ENCODE measurements around the gene RTL10.
"Not testable (repeated sequence)": the region's sequence is repeated elsewhere in the genome, so short reads cannot be mapped to it uniquely, and the experiment has no call there.

RTL10 gene

DNA sequence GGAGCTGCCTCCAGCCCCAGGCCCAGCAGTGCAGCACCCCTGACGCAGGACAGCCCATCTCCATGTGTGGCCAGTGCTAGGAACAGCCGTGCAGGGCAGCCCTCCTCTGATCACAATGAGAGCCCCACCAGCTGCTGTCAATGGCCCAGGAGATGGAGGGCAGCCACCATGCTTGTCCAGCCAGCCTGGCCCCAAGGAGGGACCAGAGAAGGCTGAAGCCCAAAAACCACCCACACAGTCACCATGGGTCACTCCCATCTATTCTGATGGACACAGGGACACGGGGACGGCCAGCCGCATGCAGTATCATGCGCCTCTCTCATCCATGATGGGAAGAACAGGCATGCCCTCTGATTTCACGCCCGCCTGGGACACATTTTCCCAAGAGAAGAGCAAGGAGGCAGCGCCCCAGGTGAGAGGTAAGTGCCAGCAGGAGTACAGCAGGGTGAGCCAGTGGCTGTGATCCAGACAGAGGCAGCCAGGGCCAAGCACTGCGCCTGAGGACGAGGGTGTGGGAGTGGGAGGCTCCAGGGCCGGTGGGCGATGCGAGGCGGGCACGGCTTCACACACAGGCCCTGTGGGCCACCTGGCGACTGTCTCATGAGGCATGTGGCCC lies 33.6 kb upstream of the RTL10 start:
- no peak for DNase-seq (ENCODE audit: low spot score)

DNA sequence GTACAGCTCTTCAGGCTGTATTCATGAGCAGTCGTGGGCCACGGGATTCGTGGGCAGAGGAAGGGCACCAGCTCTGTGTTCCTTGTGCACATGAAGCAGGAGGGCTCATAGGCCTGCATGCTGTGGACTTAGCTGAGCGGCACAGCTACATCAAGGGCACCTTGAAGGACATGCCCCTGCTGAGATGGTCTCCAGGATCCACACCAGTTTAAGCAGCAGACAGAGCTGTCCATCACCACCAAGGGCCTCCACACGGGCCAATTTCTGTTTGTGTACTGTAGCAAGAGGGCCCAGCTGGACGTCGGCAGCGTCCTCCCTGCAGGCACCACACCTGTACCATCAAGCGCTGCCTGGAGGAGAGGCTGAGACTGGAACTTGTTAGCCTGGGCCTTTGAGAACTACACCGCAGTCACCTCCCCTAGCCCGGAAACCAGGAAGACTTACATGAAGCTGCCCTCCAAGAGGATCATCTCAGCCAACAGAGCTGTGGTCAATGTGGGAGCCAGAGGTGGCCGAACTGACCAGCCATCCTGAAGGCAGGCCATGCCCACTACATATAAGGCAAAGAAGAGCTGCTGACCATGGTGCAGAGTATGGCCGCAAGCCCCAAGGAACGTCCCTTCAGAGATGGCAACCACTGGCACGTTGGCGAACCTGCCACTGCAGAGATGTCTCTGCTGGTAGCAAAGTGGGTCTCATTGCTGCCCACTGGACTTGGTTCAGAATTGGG lies 32.7 kb upstream of the RTL10 start:
- DNase-seq (ENCODE audit: low spot score), result no peak

DNA sequence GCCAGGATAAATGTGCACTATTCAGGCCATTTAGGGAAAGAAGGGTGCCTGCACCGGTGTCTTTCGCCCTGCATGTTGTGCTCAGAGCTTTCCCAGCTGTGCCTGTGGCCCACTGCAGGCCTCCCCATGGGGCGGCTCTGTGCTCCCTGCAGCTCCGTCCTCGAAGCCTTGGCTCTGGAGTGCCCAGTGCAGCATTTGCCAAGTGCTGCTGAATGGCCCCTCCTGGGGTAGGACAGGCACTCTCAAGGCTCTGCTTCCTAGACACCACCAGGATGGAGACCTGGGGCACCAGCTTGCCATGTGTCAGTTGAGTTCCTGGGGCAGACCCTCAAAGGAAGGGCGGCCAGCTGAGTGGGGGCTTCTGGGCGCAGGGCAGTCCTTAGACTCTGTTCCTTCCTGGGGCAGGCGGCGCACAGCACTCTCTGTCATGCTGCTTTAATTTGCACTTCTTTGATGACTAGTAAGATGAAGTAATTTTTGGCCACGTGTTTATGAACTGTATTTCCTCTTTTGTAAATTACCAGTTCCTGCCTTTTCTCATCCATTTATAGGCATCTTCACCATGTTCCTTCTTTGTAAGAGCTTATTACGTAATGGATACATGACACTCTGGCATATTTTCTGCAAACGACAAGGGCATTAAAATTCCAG lies 32.1 kb upstream of the RTL10 start:
- peak; percentile 40 for DNase-seq (ENCODE audit: low spot score)

DNA sequence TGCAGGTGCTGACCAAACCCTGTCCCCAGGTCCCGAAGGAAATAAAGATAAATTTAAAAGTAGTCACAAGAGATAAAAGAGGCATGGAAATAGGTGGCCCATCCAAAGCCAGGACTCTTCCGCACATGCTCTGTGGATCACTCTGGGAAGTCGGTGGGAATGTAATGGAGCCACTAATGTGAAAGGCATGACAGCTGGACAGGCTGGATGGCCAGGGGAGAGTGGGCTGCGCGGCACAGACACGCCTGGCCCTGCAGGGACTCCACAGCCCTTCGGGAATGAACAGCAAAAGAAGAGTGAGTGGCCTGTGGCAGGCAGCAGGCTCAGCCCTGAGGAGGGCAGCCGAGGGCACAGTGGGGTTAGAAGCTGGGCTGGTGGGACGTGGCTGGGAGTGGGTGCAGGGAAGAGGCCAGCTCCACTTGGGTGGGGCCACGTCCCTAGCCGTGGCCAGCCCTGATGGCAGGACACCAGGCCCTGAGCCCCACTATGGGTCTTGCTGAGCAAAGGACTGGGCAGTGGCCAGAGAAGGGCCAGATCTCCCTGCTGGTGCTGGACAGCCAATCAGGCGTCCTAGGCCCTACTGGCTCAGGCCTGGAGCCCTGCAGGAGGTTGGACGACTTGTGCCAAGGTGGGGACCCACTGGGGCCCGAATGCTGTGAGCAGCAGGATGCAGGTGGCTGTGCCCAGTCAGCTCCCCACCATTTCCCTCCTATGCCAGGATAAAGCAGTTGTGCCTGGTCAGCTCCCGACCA lies 31.3 kb upstream of the RTL10 start:
- DNase-seq (ENCODE audit: low spot score), result no peak

DNA sequence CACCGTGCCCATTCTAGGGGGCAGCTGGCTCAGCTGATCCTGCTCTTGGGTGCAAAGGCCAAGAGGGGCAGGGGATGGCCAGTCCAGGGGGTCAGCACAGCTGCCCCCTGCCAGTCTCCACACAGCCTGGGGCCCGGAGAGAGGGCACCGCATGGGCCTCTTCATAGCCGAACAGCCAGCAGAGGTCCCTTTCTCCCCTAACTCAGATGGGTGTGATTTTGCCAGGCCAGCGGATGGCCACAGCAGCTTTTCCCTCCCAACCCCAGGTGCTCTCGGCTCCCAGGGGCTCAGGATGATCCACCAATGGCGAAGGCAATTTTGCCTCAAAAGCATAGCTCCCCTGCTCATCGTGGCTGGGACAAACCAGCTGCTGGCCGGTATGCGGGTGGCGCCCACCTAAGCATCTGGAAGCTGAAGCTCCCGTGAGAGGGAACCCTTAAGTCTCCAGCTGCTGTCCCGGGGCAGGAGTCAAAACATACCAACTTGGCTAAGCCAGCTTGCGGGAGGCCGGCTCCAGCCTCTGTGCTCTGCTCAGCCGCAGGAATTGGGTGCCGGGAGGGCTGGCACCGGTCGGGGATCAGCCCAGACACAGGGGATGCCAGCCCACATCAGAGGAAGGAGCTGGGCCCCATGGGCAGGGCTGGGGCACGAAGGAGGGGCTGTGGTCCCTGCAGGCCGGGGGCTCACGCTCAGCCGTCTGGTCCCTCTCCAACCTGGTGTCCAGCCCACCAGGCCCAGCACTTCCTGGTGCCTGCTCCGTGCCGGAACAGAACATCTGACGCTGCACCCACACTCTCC lies 30.5 kb upstream of the RTL10 start:
- DNase-seq (ENCODE audit: low spot score), result no peak

DNA sequence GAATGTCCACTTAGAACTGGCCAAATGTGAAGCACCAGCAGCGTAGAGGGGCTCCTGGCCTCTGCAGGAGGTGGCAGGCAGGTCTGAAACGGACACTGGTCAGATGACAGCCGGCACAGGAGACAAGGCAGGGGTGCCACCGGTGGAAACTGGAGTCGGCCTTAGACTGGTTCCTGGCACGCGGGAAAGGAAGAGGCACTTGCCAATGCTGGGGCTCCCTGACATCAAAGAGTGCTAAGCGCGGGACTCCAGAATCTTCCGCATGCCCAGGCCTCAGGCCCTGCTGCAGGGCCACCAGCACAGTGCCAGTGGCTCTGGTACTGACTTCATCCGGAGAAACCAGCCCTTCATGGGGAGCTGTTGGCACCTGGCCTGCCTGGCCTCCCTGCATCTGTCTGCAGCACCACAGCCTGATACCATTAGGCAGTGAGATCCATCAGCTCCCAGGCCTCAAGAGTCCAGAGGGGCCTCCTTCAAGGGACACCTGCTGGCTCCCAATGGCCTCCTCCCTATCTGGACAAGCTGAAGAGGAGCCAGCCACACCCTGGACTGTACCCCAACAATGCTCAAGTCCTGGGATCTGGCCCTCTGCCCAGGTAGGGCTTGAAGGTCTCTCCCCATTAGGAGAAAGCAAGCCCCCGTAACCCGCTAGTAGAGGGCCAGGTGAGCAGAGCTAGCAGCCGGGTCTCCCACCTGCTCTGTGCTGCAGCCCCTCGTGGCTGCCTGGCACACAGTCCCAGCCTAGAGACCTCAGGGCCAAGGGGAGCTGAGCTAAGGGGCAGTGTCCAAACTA lies 29.7 kb upstream of the RTL10 start:
- no peak for DNase-seq (ENCODE audit: low spot score)

DNA sequence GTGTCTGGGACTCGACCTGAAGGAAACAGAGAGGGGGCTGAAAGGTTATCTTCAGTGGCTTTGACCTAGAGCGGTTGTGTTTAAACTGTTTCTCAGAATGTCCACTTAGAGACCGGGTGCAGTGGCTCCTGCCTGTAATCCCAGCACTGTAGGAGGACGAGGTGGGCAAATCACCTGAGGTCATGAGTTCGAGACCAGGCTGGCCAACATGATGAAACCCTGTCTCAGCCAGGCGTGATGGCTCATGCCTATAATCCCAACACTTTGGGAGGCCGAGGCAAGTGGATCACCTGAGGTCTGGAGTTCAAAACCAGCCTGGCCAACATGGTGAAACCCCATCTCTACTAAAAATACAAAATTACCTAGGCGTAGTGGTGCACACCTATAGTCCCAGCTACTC lies 28.8 kb upstream of the RTL10 start:
- DNase-seq (ENCODE audit: low spot score), result not testable (repeated sequence)

DNA sequence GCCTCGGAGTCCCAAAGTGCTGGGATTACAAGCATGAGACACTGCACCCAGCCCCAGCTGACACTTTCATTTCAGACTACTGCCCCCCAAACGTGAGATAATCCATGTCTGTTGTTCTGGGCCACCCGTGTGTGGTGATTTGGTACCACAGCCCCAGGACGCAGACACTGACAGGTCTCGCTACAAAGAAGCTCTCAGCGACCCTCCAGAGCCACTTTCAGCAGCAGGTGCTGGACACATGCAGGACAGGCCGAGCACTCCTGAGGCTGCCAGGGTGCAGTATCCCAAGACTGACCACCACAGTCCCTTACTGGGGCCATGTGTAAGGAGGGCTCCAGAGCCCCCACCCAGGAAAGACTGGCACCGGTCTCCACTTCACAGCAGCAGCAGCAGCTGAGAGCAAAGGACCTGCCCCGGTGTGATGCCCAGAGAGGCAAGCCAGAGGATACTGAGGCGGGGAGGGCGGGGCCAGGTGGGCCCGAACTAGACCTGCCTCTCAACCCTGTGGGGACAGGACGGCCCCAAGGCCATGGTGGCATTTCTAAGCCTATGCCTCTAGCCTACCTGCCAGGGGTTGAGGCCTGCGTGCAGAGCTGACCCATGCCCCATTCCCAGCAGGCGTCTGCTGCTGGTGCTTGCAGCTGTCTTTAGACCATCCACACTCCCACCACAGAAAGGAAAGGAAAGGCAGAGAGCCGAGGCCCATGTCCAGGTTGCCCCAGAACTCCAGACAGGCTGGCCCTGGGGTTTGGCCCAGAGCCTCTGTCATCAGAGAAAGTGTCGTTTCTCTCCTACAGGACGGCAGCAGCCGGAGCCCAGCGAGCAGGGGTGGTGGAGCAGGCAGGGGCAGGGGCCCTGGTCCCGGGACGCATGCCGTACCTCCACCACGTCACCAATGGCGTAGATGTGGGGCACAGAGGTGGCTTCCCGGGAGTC lies 28.0 kb upstream of the RTL10 start:
- DNase-seq (ENCODE audit: low spot score), result no peak

DNA sequence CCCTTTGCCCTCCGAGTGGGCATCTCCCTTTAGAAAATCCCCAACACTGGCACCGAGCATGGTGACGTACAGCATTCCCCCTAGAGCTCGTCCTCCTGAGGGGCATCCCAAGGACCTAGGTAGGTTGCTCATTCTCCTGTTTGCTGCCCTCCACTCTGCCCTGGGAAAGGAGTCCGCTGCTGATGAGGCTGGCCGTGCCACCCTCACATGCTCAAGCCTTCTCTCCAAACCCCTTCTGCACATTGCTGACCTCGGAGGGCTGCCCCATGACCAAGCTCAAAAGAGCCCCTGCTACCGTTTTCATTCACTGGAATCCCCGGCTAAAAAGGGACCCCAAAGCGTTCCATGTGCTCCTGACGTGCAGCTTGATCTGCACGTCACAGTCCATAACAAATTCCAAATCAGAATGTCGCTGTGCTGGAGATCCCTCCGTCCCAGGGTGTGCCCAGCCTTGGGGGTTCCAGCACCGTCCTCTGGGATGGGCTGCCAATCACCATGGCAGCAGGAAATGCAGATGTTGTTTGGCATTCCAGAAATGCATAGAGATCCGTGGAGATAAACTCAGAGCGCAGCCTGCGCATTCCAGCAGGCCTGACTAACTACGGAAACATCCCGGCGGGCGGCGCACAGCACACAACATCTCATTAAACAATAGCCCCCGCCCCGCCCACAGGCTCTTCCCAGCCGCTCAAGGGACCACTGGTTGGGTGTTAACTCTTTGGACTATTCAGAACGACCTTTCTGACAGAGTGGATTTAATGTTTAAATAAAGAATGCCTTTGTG lies 26.3 kb upstream of the RTL10 start:
- no peak for DNase-seq (ENCODE audit: low spot score)

DNA sequence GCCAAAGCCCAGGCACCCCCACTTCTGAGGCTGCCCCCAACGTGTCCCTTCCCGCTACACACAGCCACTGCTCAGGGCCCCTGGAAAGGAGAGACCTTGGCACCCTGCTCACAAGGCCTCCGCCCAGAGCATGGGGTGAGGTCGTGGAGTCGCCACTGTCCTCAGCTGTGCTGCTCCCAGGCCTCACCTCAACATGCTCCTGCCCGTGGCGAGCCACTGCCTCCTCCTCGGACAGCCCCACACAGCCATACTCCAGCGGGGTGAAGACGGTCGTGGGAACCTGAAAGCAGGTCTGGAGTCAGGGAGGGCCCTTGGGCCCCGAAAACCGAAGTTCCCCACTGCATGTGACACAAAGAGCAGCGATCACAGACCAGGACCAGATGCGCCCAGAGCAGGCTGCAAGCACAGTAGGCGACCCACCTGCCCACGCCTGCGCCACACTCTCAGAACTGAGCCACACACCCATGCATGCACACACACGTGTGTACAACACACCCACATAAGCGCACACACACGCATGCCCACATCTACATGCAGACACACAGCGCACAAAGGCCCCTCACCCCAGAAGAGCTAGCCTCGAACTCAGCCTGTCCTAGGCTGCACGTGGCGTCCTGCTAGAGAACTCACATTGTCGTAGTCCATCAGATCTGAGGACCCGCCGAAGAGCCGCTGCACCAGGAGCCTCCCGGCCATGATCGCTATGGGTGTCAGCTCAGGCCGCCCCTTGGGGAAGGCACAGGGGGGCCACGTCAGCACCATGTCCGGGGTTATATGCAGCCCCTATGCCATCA lies 25.5 kb upstream of the RTL10 start:
- no peak for DNase-seq (ENCODE audit: low spot score)

DNA sequence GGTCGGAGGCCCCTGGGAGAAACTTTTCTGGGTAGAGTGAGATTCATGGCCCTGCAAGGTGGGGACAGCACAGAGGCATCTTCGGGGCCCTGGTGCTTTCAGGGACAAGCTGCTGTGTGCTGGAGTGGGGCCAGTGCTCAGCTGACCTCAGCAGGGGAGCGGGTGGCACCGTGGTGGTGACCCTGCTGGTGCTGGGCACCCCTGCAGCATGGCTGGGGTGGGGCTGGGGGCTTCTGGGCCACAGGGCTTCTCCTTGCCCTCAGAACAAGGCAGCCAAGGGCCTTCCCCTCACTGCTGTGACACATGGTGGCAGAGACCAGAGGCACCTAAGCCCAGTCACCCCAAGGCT lies 24.9 kb upstream of the RTL10 start:
- DNase-seq (ENCODE audit: low spot score), result no peak

DNA sequence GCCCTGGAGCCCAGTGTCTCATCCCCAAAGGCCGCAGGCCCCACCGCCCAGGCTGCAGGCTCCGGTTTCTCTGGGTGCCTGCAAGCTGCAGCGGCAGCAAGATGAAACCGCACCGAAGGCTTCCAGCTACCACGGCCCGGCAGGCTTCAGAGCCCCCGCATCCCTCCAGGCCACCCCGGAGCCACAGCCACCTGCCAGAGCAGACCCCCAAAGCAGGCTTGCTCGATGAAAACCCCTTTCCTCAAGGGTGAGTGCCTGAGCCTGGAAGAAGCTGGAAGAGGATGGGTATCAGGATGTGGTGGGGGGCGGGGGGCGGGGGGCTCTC lies 24.5 kb upstream of the RTL10 start:
- DNase-seq (ENCODE audit: low spot score), result no peak

DNA sequence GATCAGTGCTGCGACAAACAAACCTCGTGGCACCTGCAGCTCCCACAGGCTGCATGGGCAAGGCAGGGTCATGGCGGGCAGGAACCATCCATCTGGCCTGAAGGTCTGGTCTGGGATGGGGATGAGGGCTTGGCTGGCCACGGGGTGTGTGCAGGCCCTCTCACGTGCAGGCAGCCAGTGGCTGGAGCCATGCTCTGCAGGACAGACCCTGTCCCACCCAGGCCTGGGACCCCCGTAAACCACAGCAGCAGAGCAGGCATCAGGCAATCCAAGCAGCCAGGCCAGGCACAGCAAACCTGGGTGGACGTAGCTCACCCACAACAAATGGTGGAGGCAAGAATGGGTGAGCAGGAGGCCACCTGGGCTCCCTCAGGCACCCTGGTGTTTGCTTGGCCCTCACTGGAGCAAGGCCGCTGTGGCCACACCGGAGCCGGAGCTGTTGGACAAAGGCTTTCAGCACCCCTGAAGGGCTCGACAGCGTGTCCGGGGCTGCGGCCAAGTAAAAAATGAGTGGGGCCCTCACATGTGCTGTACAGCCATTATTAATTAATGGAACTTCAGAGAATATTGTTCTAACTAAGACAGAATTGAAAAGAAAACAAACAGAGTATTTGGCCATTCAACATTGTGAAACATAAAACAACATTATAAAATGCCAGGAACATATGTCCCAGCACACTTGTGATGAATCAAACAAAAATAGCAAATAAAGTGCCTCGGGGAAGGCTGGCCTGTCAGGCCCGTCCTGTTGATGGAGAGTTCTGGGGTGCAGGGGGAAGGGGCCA lies 24.0 kb upstream of the RTL10 start:
- no peak for DNase-seq (ENCODE audit: low spot score)

DNA sequence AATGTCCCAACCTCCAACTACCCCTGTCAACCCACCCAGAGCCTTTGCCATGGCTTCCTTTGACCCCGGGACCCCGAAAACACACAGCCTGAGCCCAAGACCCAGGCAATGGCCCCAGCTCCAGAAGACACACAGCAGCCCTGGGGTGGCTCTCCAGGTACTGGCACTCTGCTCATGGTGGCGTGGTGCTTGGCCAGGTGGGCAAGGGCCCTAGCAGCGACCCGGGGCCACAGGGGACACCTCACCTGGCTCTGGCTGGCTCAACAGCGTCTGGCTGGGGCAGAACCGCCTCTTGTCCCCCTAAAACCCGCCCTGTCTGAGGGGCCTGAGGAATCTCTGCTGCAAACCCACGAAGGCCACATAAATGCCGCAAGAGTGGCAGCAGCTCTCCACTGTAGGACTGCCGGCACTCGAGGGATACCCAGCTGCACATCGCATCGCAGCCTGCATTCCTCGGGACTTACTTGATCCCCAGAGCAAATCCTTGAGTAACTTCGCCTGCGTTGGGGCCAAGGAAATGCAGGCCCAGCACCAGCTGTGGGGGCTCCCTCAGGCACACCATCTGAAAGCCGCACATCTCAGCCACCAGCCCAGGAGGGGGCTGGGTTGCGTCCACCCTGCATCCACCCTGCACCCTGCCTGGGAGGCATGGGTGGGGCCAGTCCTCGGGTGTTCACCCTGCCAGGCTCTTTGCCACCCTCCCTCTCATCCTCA lies 23.1 kb upstream of the RTL10 start:
- no peak for DNase-seq (ENCODE audit: low spot score)

DNA sequence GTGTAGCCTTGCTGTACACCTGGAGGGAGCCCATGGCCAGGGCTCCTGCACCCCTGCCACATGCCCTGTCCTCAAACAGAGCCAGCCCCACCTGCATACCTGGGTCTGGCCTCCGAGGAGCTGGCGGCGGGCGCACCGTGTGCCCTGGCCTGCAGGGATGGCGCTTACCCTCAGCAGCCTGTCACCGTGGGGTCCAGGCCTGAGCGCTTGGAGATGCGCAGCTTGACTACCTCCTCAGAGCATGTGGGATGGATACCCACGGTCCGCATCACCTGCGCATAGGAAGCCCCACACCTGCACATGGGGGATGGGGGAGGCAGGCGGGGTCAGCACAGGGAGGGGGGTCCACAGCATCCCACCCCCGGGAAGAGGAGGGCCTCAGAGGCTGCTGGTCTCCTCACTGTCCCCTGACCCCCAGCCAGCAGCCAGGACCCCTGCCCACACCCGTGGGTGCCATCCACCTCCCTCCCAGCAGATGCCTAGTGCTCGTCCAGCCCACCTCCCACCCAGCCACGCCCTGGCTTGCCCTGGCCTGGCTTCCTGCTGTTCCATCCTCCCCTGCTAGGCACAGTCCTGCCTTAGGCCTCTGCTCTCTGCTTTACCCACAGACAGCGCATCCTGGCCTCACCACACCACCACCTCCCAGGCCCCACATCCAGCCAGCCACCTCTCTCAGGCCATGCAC lies 22.4 kb upstream of the RTL10 start:
- no peak for DNase-seq (ENCODE audit: low spot score)

DNA sequence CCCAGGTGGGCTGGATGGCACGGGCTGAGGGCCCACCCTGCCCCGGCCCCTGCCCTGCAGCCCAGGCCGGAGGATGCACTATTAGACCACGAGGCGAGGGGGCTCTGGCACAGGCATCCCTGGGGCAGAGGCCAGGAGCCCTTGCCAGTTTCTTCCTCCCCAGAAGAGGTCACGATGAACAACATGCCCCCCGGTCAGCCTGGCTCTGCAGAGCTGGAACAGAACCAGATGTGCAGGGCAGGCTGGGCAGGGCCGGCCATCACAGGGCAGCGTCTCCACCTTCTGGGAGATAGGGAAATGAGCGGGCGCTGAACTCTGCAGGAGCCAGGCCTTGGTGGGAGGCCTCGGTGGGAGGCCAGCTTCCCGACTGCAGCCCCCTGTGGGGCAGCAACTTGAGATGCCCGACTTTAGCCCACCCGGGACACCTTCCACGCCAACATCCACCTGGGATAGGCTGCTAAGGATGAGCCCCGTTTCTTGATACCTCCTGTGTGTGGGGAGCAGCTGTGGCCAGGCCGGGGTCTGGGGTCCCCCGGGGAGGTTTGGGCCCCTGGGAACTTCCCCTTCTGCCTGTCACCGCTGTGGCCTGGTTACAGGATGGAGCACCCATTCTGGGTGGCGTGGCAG lies 21.8 kb upstream of the RTL10 start:
- DNase-seq (ENCODE audit: low spot score), result no peak
